K562 (cell line): Measurements from ENCODE around the gene NAGPA. TPM values are rescaled to one million over a fixed set of nuclear protein-coding genes. Genes with fewer than 3 reads are reported as not detected.

ENCODE experiments used
- ASH1L ChIP-seq: fragments of 450-650 bp; IDR thresholded peaks from 2 replicates; pipeline ENCODE4 v1.6.1; 2018; ENCODE audit warnings: borderline replicate concordance, mild to moderate bottlenecking, low read depth; ENCODE audit not compliant: partially characterized antibody
- CGGBP1 ChIP-seq: fragments of 250-450 bp; sonication (Bioruptor Pico); IDR thresholded peaks from 2 replicates; pipeline ENCODE4 v1.9.0; 2021; ENCODE audit warnings: mild to moderate bottlenecking
- FOXK1 ChIP-seq: sonication (generic); formaldehyde crosslinking; IDR thresholded peaks from 2 replicates; pipeline ENCODE4 v1.8.0; 2022; ENCODE audit warnings: missing genetic modification reagents, mild to moderate bottlenecking, borderline replicate concordance
- HMGXB4 ChIP-seq: sonication (generic); formaldehyde crosslinking; IDR thresholded peaks from 2 replicates; pipeline ENCODE4 v1.8.1; 2023; ENCODE audit warnings: mild to moderate bottlenecking, missing genetic modification reagents
- LEF1 ChIP-seq: fragments of 450-650 bp; IDR thresholded peaks from 2 replicates; pipeline ENCODE4 v1.6.1; 2016; ENCODE audit warnings: mild to moderate bottlenecking
- MAFK ChIP-seq: IDR thresholded peaks from 2 replicates; pipeline ENCODE4 v1.6.1; 2011; ENCODE audit warnings: low read length, improper control_type of control experiment
- MIER1 ChIP-seq: fragments of 450-650 bp; IDR thresholded peaks from 2 replicates; pipeline ENCODE4 v1.6.1; 2016; ENCODE audit warnings: antibody characterized with exemption, mild to moderate bottlenecking, low read depth
- PYGO2 ChIP-seq: fragments of 450-650 bp; IDR thresholded peaks from 2 replicates; pipeline ENCODE4 v1.6.1; 2016; ENCODE audit warnings: mild to moderate bottlenecking, missing genetic modification characterization, moderate library complexity, missing compliant biosample characterization
- TFAM ChIP-seq: fragments of 250-450 bp; sonication (Bioruptor Pico); conservative IDR thresholded peaks from 2 replicates; pipeline ENCODE4 v1.5.0; 2021; ENCODE audit warnings: mild to moderate bottlenecking, moderate library complexity
- USF1 ChIP-seq: sonication (generic); formaldehyde crosslinking; IDR thresholded peaks from 2 replicates; pipeline ENCODE4 v1.9.0; 2022; ENCODE audit warnings: mild to moderate bottlenecking, missing genetic modification reagents
- ZNF3 ChIP-seq: fragments of 250-450 bp; sonication (Bioruptor Pico); IDR thresholded peaks from 2 replicates; pipeline ENCODE4 v1.5.0; 2021; ENCODE audit warnings: mild to moderate bottlenecking, moderate library complexity
- polyA plus RNA-seq, 8 experiments: library from polyadenylated mRNA; depleted of rRNA in 4 of 8; stranded (reverse) in 5 of 8; unstranded in 3 of 8; fragments of >200 nt; fragmentation: Nextera tagmentation in 2 of 8; fragmentation: Illumina TruSeq in 1 of 8; extraction: Ambion mirVana in 2 of 8; extraction: Trizol in 1 of 8; gene quantifications; 2 replicates each; pipeline versions ENCODE4 v1.2.1 to v1.2.3, GENCODE V29; 2011 to 2014; ENCODE audit warnings: inconsistent platforms in 1 of 8, missing spikeins in 1 of 8
- total RNA-seq, 7 experiments: library from RNA; depleted of rRNA in 6 of 7; stranded (reverse); fragments of >200 nt in 6 of 7; fragmentation: Illumina TruSeq in 2 of 7; extraction: Trizol in 2 of 7; gene quantifications; 2 replicates each; pipeline versions ENCODE4 v1.2.1 to v1.2.3, GENCODE V29; 2011 to 2021; ENCODE audit warnings: low replicate concordance in 1 of 7

The NAGPA gene
- total and polyA plus RNA-seq, 9 of the 15 experiments (the other 6 are each of a cell fraction or from before 2014, with no cell fraction given), result 0.15 to 12.7 (median 4.6) TPM

- TF ChIP-seq USF1 (peak; percentile 71), HMGXB4 (CRISPR knock-in tag) (no peak), LEF1 (no peak), ASH1L (no peak), TFAM (CRISPR knock-in tag) (no peak), CGGBP1 (CRISPR knock-in tag) (no peak), ZNF3 (CRISPR knock-in tag) (no peak), PYGO2 (tag) (no peak), FOXK1 (CRISPR knock-in tag) (no peak), MIER1 (no peak), MAFK (no peak)
Measured at GRCh38 chr16:5015351-5015750, 18.4 kb downstream of the NAGPA start (continued).
